Stimulated activated CD8-positive, alpha-beta memory T cell treated with anti-CD3 and anti-CD28 coated beads, Interleukin-7, amount 100 ng/mL, for 1 hour (primary cell): Measurements from ENCODE around the gene AARSD1.
"Not testable (repeated sequence)": the region's sequence is repeated elsewhere in the genome, so short reads cannot be mapped to it uniquely, and the experiment has no call there.

ENCODE experiments used
- DNase-seq, 2 donors: peaks; one replicate each; pipeline ENCODE4 v3.0.0-alpha.2; 2020; ENCODE audit warnings: low read depth in 2 of 2

The AARSD1 gene

DNA sequence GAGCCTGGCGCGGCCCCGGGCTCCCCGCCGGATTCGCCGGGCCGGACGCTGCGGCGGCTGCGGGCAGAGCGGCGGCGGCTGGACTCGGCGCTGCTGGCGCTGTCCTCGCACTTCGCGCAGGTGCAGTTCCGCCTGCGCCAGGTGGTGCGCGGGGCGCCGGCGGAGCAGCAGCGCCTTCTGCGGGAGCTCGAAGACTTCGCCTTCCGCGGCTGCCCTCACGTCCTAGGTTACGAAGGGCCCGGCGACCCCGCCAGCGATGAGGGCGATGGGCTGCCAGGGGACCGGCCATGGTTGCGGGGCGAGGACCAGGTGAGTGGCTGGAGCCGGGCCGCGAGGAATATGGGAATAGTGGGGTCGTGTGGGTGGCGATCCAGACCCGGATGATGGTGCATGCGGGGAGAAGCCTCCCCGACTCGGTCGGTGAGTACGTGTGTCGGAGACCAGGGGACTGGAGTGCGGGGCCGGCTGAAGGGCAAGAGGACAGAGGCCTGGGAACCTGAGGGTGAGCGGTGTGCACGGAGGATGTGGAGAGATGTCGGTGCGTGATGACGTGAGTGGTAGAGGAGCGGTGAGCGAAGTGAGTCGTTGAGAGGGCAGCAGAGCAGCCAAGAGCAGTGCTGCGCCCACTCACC is 16.6 kb upstream of the AARSD1 start:
- DNase-seq: peak in 1 of 2 donors; percentile 29

DNA sequence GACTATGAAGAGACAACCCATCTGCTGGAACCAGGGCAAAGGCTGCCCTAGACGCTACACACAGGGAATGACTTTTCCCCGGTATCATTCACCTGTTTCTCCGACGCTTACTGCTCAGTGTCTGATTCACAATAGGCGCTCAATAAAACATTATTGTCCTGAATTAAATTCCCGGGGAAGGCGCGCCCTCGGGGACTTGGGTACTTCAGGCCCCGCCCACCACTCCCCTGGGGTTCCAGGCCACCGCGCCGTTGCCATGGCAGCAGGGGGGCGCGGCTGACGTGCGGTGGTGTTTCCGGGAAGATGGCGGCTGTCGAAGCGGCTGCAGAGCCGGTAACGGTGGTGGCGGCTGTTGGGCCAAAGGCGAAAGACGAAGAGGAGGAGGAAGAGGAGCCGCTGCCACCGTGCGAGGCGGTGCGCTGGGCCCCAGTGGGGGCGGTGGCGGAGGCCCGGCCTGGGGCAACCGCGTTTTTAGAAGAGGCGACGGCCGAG is 16.1 kb upstream of the AARSD1 start, which contains the start of gene RUNDC1:
Gene RUNDC1, plus strand, starts transcription at position 292 of the 492 bp plus-strand sequence. Its CDS starts 12 bp downstream, at position 304.
- DNase-seq: peak; percentile 82 to 86

DNA sequence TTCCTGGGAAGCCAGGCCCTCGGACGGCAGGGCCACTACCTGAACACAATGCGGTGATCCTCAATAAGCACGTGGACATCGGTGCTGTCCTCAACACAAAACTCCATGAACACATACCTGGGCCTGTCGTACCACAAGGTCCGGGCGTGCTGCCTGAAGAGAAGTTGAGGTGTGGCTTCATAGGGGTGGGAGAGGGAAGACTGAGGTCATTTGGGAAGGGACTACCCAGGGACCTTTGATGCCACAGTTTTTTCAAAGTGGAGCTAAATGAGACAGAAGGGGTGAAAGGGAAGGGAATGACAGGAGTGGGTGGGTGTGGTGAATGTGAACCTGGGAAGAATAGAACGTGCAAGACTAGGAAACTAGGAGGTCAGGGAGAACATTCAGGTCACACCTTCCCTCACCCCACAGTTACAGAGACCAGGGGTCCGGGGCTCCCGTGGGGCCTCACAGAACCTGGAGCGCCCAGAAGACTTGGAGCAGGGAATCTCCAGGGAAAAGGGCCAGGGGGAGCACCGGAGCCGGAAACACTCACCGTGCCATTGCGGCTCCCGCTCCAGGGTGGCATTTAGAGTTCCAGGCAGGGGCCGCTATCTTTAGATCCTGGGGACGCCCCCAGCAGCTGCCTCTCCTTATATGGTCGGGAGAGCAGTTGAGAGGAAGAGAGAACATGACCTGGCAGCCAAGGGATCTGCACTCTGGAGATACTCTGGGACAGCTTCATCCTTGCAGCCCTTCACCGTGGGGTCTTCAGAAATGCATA is 15.4 kb upstream of the AARSD1 start, which contains the start of gene PTGES3L:
Gene PTGES3L, minus strand, starts transcription at position 570 of the 763 bp plus-strand sequence. Its CDS starts 27 bp downstream, at position 543.
- no peak for DNase-seq

DNA sequence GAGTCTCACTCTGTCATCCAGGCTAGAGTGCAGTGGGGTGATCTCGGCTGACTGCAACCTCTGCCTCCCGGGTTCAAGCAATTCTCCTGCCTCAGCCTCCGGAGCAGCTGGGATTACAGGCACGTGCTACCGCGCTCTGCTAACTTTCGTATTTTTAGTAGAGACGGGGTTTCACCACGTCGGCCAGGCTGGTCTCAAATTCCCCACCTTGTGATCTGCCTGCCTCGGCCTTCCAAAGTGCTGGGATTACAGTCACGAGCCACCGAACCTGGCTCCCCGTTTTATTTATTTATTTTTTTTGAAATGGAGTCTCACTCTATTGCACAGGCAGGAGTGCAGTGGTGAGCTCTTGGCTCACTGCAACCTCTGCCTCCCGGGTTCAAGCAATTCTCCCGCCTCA is 11.4 kb upstream of the AARSD1 start:
- not testable (repeated sequence) for DNase-seq

DNA sequence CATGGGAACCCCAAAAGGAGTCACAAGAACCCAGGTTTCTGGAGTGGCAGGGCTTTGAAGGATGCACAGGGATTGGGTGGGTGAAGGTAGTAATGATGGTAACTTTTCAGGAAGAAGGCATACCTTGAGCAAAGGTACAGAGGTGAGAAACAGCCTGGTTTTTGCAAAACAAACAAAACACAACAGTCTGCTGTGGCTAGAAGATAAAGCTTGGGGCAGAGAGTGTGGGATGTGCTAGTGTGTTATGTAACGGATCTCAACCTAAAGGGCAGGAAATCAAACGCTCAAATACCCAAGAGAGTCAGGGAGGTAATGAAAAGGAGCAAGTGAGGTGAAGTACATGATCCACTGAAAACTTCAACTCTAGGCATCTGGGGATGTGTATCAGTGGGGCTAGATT is 11.0 kb upstream of the AARSD1 start:
- no peak for DNase-seq

DNA sequence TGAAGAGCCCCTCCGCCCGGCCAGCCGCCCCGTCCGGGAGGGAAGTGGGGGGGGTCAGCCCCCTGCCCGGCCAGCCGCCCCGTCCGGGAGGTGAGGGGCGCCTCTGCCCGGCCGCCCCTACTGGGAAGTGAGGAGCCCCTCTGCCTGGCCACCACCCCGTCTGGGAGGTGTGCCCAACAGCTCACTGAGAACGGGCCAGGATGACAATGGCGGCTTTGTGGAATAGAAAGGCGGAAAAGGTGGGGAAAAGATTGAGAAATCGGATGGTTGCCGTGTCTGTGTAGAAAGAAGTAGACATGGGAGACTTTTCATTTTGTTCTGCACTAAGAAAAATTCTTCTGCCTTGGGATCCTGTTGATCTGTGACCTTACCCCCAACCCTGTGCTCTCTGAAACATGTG is 9.1 kb upstream of the AARSD1 start:
- not testable (repeated sequence) for DNase-seq

DNA sequence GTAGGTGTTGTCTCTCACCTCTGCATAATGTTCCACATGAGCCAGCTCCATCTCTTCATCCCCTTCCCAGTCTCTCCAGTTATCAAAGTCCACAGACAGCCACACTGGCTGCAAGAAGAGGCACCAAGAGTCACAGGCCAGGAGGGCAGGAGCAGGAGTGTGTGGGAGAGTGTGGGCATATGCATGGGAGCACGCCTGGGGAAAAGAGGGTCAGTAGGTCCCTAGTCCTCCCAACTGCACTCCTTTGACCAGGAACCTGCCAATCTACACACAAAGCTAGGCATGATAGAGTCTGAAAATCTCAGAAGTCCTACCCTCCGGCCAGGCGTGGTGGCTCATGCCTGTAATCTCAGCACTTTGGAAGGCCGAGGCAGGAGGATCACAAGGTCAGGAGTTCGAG is 7.3 kb upstream of the AARSD1 start:
- DNase-seq: no peak

GRCh38 chr17:42969001-42969581 is 4.8 kb upstream of the AARSD1 start:
- no peak for DNase-seq

GRCh38 chr17:42967925-42968324 is 3.7 kb upstream of the AARSD1 start:
- DNase-seq: no peak

GRCh38 chr17:42953669-42954068 is 10.6 kb downstream of the AARSD1 start:
- DNase-seq: no peak

- DNase-seq: no peak
Measured at GRCh38 chr17:42950044-42950783, 14.0 kb downstream of the AARSD1 start.

DNA sequence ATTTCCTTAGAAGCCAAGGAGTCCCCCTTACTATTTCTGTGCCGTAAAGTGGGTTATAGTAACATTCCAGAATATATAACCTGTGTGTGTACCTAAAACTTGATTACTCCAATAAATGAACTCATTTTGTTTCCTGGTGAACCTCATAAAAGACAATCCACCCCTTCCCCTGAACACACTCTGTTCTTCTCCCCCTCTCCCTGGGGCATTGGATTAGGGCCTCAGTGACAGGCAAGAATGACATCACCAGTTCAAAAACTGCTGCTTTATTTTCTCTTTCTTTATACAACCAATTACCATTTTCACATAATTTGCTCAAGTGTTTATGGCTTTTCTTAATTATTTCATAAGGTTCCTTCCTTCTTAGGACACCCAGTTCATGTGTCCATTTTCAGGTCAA is 17.4 kb downstream of the AARSD1 start:
- no peak for DNase-seq

- no peak for DNase-seq
Measured at GRCh38 chr17:42944211-42944610, 20.0 kb downstream of the AARSD1 start.

DNA sequence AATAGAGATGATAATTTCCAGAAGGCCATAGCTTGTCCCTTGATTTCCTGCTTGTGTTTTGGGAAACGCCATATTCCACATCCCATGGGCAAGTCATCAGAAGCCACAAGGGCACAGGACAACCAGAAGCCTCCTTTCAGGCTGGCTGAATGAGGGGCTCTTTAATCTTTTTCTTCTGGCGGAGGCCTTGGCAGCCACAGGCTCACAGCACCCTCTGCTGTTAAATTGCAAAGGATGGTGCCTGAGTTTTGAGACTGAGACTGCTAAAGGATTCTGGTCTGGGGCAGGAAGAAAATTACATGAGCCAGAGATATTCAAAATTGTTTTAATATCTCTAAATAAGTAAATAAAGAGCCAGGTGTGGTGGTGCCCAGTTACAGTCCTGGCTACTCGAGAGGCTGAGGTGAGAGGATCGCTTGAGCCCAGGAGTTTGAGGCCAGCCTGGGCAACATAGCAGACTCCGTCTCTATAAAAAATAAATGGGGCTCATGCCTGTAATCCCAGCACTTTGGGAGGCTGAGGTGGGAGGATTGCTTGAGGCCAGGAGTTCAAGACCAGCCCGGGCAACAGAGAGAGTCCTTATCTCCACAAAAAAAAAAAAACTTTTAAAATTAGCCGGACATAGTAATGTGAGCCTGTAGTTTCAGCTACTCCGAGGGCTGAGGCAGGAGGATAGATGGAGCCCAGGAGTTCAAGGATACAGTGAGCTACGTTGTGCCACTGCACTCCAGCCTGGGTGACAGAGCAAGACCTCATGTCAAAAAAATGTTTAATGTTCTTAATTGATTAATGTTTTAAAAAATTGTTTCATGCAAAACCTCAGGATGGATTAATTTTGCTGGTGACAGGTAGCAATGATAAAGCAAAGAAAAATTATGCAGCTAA is 26.3 kb downstream of the AARSD1 start:
- DNase-seq: no peak

GRCh38 chr17:42929497-42929844 is 34.8 kb downstream of the AARSD1 start:
- no peak for DNase-seq

GRCh38 chr17:42928714-42929496 is 35.3 kb downstream of the AARSD1 start:
- DNase-seq: no peak

DNA sequence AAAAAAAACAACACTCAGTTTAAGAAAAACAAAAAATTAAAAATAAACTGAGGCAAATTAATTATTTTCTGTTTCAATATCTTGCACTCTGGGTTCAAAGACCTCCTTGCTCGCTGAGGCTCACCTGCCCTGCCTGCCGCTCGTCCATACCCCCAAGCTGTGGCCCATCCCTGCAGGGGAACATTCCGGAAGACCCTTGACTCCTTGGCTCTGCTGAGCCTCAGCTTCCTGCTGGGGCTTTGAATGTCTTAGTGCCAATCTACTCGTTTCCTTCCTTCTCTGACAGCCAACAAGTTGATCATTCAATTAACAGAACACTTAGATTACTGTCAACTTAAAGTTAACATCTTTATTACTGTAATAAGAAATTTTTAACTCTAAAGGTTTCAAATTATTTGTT is 39.4 kb downstream of the AARSD1 start:
- DNase-seq: no peak

- DNase-seq: not testable (repeated sequence)
Measured at GRCh38 chr17:42923472-42923871, 40.8 kb downstream of the AARSD1 start.

- DNase-seq: no peak
Measured at GRCh38 chr17:42922294-42922693, 42.0 kb downstream of the AARSD1 start.

DNA sequence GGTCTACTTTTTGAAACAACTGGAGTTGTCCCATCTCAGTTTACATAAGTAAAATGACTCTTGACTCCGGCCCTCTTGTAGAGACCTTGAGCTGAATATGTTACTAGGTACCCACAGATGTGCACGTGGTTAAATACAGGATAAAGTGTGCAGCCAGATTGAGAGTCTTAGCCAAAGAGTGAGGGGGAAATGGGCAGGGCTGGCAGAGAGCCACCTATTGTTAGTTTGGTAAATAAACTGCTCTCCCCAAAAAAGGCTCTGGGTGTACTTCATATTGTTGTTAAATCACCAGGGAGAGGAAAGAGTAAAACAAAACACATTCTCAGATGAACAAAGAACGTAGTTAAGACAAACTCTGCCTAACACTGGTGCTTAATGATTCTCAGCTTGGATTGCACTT is 43.3 kb downstream of the AARSD1 start:
- no peak for DNase-seq
